ENCODE data around the gene TNFRSF14.

The TNFRSF14 gene

GRCh38 chr1:2523891-2524609 lies 32.1 kb upstream of the TNFRSF14 start:
- DNase-seq: no peak

DNA sequence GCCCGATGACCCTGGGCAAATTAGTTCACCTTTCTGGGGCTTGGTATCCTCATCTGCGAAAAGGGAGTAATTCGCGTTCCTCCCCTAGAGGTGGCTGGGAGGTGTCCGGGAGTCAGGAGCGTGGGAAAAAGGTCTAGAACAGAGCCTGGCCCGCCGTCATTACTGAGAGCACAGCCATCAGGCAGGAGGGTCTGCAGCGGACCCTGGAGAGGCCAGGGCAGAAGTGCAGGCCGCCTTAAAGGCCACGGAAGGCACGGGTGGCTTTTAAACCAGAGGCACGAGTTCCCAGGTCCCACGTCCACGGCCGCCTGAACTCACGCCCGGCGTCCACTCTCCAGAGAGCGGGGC lies 30.6 kb upstream of the TNFRSF14 start:
- no peak for DNase-seq

GRCh38 chr1:2525920-2526823 lies 30.0 kb upstream of the TNFRSF14 start, which contains the start of gene PANK4:
PANK4 (minus strand) TSS chr1:2526596; CDS start chr1:2526587, 9 bp downstream.
- DNase-seq: peak; percentile 95

DNA sequence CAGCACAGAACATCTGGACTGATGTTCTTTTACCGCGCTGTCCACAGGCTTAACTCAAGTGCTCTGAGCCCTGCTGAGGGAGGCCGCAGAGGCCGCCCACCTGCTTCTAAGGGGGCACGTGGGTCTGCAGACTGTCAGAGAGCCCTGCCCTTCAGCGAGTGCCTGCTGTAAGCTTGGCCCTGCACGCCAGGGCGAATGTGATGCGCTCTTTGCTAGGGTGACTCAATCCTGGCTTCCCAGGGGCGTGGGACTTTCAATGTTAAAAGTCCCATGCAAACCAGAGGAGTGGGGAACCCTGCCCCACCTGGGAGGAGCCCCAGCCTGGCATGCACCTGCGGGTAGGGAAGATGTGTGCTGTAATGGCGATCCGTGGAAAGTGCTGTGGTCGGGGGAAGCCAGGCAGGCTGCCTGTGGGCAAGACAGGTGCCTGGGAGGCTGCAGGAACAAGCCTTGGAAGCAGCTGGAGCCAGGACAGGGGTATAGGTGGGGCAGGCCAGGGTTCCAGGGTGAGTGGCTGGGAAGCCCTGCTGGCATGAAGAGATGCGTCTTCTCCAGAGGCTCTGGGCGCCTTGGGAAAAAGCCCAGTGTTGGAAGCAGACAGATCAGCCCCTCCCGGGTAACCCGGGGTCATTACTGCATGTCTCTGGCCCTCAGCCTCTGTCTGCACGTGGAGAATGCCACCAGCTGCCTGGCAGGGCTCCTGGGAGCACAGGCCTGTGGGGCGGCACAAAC lies 29.2 kb upstream of the TNFRSF14 start:
- peak; percentile 67 for DNase-seq

DNA sequence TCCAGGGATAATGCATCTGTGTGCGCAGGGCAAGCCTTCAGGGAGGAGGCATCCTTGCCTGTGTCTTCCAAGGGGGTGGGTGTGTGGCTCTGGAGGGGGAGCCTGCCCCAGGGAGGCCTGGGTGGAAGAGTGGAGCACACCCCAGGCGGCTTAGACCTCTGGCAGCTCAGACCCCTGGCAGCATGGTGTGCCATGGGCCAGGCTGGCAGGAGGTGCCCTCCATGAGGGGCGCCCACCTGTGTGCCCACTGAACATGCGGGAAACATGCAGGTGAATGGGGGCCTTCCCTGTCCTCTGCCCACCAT lies 28.7 kb upstream of the TNFRSF14 start:
- DNase-seq: no peak

DNA sequence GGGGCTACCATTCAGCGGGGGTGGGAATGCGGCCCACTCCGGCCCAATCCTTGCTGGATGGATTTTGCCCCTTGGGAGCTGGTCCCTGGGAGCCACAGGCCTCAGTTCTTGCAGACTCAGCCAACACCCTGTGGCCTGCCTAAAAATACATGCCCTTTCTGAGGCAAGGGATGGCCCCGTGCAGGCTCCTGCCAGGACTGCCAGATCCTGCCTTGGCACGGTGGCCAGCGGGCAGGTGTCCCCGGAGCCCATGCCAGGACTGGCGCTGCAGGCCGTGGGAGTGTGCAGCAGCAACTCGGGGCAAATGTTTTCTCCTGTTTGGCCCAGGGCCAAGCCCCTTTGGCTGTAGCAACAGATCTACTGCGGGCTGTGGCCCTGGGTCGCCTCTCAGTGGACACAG lies 28.2 kb upstream of the TNFRSF14 start:
- peak; percentile 62 for DNase-seq

DNA sequence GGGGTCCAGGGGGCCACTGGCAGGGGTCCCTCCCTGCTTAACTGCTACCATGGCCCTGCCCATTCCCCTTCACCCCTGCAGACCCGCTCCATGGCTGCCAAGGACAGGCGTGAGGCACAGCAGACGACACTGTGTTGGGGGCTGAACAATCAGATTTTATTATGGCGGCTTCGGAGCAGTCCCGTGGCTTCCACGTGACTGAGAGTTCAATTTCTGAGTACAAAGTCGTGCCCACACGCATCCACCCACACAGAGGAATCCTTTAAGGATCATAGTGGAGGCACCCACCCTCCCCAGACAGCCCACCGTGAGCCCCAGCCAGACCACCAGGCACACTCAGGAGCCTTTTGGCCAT lies 27.6 kb upstream of the TNFRSF14 start:
- no peak for DNase-seq

GRCh38 chr1:2528966-2529783 lies 27.0 kb upstream of the TNFRSF14 start:
- DNase-seq: no peak

DNA sequence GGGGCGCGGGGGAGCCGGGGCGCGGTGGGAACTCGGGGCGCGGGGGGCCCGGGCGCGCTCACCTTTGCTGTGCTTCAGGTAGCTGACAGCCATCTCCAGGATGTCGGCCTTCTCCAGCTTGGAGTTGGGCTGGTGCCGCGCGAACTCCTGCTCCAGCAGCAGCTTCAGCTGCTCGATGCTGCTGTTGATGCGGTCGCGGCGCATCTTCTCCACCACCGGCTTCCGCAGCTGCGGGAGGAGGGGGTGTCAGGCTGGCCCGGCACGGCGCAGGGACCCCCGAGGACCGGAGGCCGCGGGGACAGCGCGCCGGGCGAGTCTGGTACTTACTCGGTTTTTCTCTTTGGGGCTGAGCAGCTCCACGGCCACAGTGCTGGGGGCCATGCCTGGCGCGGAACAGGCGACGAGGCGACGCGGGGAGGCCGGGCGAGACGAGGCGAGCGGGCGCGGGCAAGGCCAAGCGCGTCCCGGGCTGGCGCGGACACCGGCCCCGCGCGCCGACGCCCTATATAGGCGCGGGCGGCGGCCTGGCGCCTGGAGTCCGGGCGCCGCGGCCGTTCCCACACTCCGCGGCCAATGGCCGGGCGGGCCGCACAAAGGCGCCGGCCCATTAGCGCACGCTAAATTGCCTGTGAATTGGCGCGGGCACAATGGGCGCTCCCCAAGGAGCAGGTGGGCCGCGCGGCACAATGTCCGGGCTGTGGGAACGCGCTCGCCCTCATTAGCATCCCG lies 26.2 kb upstream of the TNFRSF14 start, which contains the start of gene HES5:
Gene HES5 (minus strand): TSS at position 480 of the 729 bp plus-strand sequence. CDS start 99 bp downstream, at position 381.
- no peak for DNase-seq

DNA sequence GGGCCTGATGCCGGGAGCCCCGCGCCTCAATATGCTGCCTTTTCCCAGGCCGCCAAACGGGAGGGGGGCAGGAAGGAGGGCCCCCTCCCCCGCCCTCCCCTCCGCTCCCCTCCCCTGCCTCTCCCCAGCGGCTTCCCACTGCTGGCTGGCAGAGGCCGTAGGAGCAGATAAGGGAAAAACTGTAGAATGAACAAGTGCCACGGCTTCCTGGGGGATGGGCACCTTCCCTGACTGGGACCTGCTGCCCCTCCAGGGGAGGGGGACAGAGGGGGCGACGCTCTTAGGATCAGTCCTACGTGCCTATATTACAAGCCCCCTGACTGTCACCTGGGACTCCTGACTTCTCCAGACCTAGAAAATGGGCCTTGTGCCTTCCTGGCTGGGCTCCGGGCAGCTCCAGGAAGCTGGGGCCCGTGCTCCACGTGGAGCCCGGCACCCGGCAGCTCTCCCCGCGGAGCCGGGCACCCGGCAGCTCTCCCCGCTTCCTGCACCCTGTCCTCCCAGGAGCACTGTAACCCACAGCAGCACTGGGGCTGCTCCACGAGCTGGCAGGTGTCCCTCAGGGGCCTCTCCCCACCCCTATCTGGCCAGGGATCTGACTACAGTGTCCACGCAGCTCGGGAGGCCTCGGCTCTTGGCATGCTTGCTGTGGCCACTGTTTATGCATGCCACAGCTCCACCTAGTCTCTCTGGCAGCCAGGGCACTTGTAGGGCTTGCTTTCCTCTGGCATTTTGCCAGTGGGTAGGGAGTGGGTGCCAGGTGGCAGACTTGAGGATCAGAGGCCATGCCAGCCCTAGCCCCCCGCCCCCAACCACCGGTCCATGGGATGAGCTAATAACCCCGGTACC lies 25.4 kb upstream of the TNFRSF14 start:
- DNase-seq: no peak

DNA sequence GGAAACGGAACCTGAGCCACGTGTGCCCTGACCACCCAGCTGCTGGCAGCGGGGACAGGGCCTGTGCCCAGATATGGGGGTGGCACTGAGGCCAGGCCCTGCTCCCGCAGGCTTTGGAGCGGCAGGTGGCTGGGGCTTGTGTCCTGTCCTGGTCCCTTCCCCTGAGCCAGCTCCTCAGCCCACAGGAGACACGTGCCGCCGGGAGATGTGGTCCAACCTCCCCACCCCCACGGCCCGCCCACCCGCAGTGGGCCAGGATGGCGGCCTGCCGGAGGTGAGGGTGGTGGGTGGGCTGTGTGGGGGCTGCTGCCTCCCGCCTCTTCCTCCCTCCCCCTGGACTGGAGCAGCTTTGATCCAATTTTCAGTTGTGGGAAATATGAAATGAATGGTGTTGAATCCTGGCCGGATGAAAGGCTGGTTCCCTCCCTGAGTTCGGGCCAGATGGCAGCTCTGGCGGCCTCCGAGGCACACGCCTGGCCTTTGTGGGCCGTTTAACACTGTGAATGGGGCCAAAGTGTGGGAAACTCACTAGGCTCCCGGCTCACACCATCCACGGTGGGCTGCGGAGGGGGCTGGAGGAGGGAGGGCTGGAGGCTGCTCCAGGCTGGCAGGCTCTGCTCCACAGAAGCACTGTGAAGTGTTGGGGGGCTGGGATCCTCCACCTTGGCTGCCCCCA lies 23.5 kb upstream of the TNFRSF14 start:
- DNase-seq: no peak

GRCh38 chr1:2533365-2533764 lies 22.8 kb upstream of the TNFRSF14 start:
- no peak for DNase-seq

DNA sequence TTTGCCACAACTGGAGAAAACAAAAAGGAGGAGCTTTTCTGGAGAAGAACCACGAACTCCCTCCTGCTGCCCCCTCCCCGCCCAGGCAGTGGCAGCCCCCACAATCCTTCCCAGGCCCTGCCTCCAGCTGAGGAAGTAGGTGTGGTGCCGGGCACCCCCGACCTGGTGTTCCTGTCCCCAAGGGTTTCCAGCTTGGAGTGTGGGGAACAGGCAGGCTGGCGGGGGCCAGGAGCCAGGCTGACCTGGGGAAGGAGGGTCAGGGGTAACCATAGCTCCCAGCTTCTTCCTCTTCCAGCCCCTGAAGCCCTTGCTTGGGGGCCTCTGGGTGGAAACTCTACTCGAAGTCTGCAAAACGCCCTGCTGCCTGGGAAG lies 21.9 kb upstream of the TNFRSF14 start:
- no peak for DNase-seq

DNA sequence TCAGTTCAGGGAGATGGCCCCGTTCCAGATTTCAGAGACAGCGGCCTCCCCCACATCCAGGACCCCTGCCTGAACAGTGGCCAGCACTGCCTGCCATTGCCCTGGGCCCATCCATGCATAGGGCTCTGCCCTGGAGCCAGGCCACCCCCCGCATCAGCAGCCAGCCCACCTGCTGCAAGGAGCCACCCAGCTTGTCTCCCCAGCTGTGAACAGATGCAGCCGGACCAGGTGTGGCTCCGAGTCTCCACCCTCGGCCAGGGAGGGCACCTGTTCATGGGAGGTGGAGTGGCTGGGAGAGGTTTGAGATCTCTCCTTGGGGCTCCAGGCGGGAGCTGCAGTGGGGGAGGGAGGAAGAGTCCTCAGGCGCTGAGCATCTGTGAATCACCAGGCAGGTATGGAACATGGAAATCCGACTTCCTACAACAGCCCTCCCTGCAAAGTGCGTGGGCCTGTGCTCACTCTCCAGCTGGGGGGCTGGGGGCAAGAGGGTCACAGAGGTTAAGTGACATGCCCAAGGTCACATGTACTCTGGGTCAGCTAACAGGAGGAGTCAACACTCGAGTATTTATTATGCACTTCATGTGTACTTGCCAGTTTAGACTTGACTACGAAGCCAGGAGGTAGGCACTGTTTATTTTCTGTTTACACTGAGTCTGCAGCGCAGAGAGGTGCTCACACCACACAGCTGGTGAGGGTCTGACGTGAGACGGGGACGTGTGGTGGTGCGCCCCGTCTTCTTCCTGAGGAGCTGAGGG lies 21.3 kb upstream of the TNFRSF14 start:
- no peak for DNase-seq

DNA sequence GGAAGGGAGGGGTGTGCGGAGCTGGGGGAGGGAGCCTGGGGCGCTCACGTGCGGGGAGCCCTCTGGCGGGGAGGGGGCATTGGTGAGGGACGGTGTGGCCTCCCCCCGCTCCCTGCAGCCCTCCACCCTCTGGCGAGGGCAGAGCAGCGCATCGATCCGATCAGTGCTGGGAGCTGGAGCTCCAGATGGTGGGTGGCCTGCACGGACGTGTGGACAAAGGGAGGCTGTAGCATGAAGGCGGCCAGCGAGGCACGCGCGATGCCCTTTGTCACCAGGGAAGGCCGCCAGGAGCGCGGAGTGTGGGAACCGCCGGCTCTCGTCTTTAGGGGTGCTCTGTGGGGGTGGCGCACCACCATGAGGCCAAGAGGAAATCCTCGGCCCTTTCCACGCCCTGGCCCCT lies 20.7 kb upstream of the TNFRSF14 start:
- no peak for DNase-seq

DNA sequence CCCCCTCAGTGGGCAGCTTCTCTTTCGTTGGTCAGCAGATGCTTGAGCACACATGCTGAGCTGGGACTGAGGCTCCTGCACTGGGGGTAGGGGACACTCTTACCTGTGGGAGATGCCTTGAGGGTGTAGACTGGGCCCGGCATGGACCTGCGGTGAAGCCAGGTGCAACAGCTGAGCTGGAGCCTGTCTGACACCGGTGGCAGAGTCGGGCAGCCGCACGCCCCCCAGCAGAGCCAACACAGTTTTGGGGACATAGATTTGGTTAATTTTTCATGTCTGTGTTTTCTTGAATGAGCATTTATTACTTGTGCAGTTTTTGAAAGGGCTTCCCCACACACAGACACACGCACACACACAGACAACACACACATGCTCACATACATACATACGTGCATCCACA lies 20.2 kb upstream of the TNFRSF14 start:
- DNase-seq: no peak

DNA sequence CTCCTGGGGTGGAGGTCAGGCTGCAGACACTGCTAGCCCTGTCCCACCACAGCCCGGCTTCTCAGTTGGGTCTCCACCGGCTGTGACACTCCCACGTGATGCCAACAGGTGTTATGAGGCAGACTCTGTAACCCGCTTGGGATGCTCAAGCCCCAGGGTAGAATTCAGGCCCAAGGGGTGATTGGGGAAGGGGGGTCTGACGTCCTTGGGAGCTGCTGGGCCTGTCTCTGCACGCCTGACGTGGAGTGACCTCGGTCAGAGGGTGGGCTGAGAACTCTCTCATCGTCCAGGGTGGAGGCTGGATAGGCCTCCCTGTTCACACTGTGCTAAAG lies 18.4 kb upstream of the TNFRSF14 start:
- no peak for DNase-seq

DNA sequence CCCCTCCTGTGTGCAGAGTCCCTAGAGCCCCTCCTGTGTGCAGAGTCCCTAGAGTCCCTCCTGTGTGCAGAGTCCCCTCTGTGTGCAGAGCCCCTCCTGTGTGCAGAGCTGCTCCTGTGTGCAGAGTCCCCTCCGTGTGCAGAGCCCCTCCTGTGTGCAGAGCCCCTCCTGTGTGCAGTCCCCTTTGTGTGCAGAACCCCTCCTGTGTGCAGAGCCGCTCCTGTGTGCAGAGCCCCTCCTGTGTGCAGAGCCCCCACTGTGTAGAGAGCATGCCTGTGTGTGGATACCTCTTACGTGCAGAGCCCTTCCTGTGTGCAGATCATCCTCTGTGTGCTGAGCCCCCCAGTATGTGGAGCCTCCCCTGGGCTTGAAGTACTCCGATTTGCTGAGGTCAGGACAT lies 17.8 kb upstream of the TNFRSF14 start:
- no peak for DNase-seq

DNA sequence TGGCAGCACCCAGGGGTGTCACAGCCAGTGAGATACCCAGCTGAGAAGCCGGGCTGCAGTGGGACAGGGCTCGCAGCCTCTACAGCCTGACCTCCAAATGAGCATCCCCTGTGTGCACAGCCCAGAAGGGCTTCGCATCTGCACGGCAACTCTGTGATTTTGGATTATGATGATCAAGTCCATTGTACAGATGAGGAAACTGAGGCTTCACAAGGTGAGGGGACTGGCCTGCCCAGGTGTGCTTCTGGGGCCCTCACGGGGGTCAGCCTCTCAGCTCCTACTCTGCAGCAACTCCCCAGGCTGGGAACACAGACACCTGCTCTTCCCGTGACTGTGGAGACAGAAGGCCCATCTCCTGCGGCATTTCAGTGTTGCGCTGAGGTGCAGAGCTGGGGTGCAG lies 17.3 kb upstream of the TNFRSF14 start:
- DNase-seq: no peak

DNA sequence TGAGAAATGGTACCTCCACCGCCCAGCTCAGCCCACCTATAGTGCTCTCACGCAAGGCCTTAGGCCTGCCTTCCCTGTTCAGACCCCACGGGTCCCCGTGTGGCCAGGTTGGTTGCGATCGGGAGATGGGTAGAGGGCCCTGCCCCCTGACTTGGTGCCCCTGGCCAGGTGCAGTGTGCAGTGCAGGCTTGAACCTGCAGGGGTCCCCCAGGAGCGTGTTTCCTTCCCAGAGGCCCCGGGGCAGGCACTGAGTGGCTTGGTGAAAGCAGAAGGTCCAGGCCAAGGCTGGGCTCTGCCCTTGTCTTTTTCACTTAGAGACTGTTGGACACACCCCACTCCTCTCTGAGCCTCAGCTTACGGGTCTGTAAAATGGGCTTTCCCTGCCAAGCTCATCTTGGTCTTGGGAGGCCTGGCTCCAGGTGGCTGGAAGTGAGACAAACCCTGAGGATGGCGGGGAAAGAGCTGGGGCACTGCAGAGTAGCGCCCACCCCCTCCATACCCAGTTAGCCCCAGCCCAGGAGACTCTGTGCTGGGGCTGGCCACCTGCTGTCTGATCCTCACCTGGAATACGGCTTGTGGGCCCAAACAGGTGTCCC lies 16.8 kb upstream of the TNFRSF14 start:
- DNase-seq: no peak

All from femur (tissue), 1 donor.